ENCODE measurements around the gene TIGD7.

Gene TIGD7

GRCh38 chr16:3249020-3249419 lies 56.2 kb downstream of the TIGD7 start:
- TF ChIP-seq, protein P1, sequence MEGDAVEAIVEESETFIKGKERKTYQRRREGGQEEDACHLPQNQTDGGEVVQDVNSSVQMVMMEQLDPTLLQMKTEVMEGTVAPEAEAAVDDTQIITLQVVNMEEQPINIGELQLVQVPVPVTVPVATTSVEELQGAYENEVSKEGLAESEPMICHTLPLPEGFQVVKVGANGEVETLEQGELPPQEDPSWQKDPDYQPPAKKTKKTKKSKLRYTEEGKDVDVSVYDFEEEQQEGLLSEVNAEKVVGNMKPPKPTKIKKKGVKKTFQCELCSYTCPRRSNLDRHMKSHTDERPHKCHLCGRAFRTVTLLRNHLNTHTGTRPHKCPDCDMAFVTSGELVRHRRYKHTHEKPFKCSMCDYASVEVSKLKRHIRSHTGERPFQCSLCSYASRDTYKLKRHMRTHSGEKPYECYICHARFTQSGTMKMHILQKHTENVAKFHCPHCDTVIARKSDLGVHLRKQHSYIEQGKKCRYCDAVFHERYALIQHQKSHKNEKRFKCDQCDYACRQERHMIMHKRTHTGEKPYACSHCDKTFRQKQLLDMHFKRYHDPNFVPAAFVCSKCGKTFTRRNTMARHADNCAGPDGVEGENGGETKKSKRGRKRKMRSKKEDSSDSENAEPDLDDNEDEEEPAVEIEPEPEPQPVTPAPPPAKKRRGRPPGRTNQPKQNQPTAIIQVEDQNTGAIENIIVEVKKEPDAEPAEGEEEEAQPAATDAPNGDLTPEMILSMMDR (IDR thresholded peaks at IDR 0.05): no peak

Data from LNCAP (cell line).